SU-DHL-6 (cell line): ENCODE measurements around the gene ZNF81.

Experiments
- H2AFZ ChIP-seq: fragments of 200-600 bp; sonication (generic); 2 replicates; pipeline ENCODE4 v1.6.1; 2014; ENCODE audit warnings: low read depth, mild to moderate bottlenecking, moderate library complexity, mixed read lengths, antibody characterized with exemption, low read length; ENCODE audit not compliant: severe bottlenecking
- H3F3A ChIP-seq: fragments of 200-600 bp; shearing (Covaris generic); 2 replicates; pipeline ENCODE4 v1.6.0; 2016; ENCODE audit warnings: antibody characterized with exemption, mild to moderate bottlenecking; ENCODE audit not compliant: insufficient read depth
- H3K27ac ChIP-seq: fragments of 200-600 bp; sonication (generic); 2 replicates; pipeline ENCODE4 v1.5.1; 2016; ENCODE audit warnings: low read depth, mild to moderate bottlenecking, low read length, moderate library complexity, mixed read lengths
- H3K27me3 ChIP-seq: fragments of 200-600 bp; sonication (generic), shearing (Covaris generic); 2 replicates; pipeline ENCODE4 v1.6.0; 2014; ENCODE audit warnings: mild to moderate bottlenecking, low read length
- H3K36me3 ChIP-seq: fragments of 200-600 bp; sonication (generic); 2 replicates; pipeline ENCODE4 v1.6.1; 2014; ENCODE audit warnings: mild to moderate bottlenecking, low read length, mixed read lengths
- H3K4me2 ChIP-seq: fragments of 300-600, 200-600 bp; shearing (Covaris generic), sonication (generic); 2 replicates; pipeline ENCODE4 v1.6.0; 2014; ENCODE audit warnings: low read length, low read depth, mild to moderate bottlenecking; ENCODE audit not compliant: poor library complexity, severe bottlenecking
- H3K4me3 ChIP-seq: fragments of 200-600 bp; sonication (generic); 2 replicates; pipeline ENCODE4 v1.5.1; 2014; ENCODE audit warnings: antibody characterized with exemption, low read length, mild to moderate bottlenecking, mixed read lengths; ENCODE audit not compliant: insufficient read depth, poor library complexity, severe bottlenecking
- H3K79me2 ChIP-seq: fragments of 200-600 bp; sonication (generic); 2 replicates; pipeline ENCODE4 v1.6.1; 2014; ENCODE audit warnings: mild to moderate bottlenecking, low read length, moderate library complexity; ENCODE audit not compliant: insufficient read depth
- H3K9ac ChIP-seq: fragments of 200-600 bp; sonication (generic); 2 replicates; pipeline ENCODE4 v1.7.0; 2014; ENCODE audit warnings: mild to moderate bottlenecking, low read length
- H3K9me2 ChIP-seq: fragments of 200-600 bp; sonication (generic); replicated peaks from 2 replicates; pipeline ENCODE4 v1.6.1; 2014; ENCODE audit warnings: low read length; ENCODE audit not compliant: insufficient read depth
- H3K9me3 ChIP-seq: fragments of 200-600 bp; sonication (generic); 2 replicates; pipeline ENCODE4 v1.6.1; 2014; ENCODE audit warnings: low read length, mixed read lengths; ENCODE audit not compliant: insufficient read depth
- H4K20me1 ChIP-seq: fragments of 200-600 bp; sonication (generic); 2 replicates; pipeline ENCODE4 v1.6.1; 2014; ENCODE audit warnings: low read depth, mild to moderate bottlenecking, antibody characterized with exemption, low read length, moderate library complexity, mixed read lengths
- EZH2phosphoT487 ChIP-seq: fragments of 200-600 bp; sonication (generic), shearing (Covaris generic); conservative IDR thresholded peaks from 2 replicates; pipeline ENCODE4 v1.6.1; 2018; ENCODE audit warnings: mild to moderate bottlenecking, antibody characterized with exemption, low read length, moderate library complexity, mixed read lengths
- TF ChIP-seq, protein P1 (sequence below): fragments of 200-600 bp; sonication (generic); IDR thresholded peaks from one replicate; pipeline ENCODE4 v1.5.1; 2017; ENCODE audit warnings: antibody characterized with exemption, mild to moderate bottlenecking, low read length, moderate library complexity; ENCODE audit not compliant: insufficient read depth, poor library complexity, severe bottlenecking

The ZNF81 gene

DNA sequence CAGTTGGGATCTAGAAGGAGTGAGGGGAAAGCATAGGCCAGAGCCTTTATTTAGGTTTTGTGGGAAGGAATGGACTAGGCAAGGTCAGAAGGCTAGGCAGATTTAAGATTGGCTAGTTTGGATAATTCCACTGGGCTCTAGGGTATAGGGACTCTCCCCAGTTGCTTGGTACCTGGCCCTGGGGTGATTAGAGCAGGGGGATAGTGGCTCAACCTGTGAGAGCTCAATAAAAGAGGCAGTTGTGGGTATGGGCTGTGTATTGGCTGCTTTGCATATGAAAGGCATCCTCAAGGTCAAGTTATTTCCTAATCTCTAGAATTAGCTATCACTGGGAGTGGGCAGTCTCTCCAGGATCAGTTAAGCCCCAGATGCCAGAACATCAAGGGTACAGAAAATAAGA lies 61.3 kb downstream of the ZNF81 start:
- H3K27ac ChIP-seq = no peak overlapping the region
- no peak overlapping the region for H3K9ac ChIP-seq
- H3K79me2 ChIP-seq = no peaks in the 10 kb centered on the region
- no peak overlapping the region for H3K4me2 ChIP-seq
- no peaks in the 10 kb centered on the region for H3K9me3 ChIP-seq
- H3K4me3 ChIP-seq = no peak overlapping the region
- H3F3A ChIP-seq = no peaks in the 10 kb centered on the region
- H2AFZ ChIP-seq = no peak overlapping the region
- no peaks in the 10 kb centered on the region for H4K20me1 ChIP-seq
- H3K36me3 ChIP-seq = peaks cover 4% of the 10 kb centered on the region; the same call in 1 of the 2 replicates
- TF ChIP-seq, protein P1, sequence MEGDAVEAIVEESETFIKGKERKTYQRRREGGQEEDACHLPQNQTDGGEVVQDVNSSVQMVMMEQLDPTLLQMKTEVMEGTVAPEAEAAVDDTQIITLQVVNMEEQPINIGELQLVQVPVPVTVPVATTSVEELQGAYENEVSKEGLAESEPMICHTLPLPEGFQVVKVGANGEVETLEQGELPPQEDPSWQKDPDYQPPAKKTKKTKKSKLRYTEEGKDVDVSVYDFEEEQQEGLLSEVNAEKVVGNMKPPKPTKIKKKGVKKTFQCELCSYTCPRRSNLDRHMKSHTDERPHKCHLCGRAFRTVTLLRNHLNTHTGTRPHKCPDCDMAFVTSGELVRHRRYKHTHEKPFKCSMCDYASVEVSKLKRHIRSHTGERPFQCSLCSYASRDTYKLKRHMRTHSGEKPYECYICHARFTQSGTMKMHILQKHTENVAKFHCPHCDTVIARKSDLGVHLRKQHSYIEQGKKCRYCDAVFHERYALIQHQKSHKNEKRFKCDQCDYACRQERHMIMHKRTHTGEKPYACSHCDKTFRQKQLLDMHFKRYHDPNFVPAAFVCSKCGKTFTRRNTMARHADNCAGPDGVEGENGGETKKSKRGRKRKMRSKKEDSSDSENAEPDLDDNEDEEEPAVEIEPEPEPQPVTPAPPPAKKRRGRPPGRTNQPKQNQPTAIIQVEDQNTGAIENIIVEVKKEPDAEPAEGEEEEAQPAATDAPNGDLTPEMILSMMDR = no peak
- no peak for TF ChIP-seq EZH2phosphoT487
- no peaks in the 10 kb centered on the region for H3K27me3 ChIP-seq
- H3K9me2 ChIP-seq = no peaks in the 10 kb centered on the region

DNA sequence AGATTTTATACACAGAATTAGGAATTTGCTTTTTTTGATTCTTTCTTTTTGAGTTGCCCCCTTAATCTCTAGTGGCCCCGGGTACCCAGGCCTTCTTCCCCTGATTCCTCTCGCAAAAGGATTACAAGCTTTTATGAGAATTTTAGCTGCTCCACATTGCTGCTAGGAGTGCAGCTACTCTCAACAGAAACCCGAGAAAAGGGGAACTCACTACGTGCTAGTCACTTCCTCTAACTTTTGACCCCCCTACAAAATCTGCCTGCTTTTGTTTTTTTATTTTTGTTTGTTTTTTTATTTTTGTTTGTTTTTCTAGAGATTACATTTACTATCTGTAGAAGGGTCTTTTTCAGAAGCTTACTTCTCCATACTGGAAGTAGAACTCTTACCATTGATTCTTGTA lies 64.1 kb downstream of the ZNF81 start:
- no peaks in the 10 kb centered on the region for H3F3A ChIP-seq
- no peaks in the 10 kb centered on the region for H3K9me3 ChIP-seq
- no peaks in the 10 kb centered on the region for H3K27me3 ChIP-seq
- peaks cover 4% of the 10 kb centered on the region; the same call in 1 of the 2 replicates for H3K36me3 ChIP-seq
- H3K27ac ChIP-seq = peak overlapping the region; percentile 53; the same call in 1 of the 2 replicates
- H3K9me2 ChIP-seq = no peaks in the 10 kb centered on the region
- H3K79me2 ChIP-seq = no peaks in the 10 kb centered on the region
- H3K4me3 ChIP-seq = peak overlapping the region; percentile 26
- peak overlapping the region; percentile 53 for H3K4me2 ChIP-seq
- no peak overlapping the region for H2AFZ ChIP-seq
- no peaks in the 10 kb centered on the region for H4K20me1 ChIP-seq
- 0 out of 2 replicates have a peak overlapping the region, but pooled peaks have one; percentile 15 for H3K9ac ChIP-seq
- no peak for TF ChIP-seq EZH2phosphoT487
- TF ChIP-seq, protein P1 = no peak

DNA sequence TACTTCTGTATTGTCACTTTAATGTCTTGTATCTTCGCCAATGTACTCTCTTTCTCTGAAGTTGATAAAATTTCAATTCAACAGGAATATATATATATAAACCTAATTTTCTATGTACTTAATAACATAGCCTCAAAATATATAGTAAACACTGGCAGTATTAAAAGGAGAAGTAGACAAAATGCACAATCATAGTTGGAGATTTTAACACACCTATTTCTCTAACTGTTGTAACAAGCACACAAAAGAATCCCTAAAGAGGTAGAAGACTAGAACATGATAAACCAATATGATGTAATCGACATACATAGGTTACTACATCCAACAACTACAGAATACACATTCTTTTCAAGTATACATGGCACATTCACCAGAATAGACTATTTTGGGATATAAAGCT lies 65.5 kb downstream of the ZNF81 start:
- Histone ChIP-seq H2AFZ (no peak overlapping the region), H3K9me2 (no peaks in the 10 kb centered on the region), H3K27me3 (no peaks in the 10 kb centered on the region), H3K36me3 (peaks cover 4% of the 10 kb centered on the region; the same call in 1 of the 2 replicates), H3K9ac (no peak overlapping the region), H3K9me3 (no peaks in the 10 kb centered on the region), H4K20me1 (no peaks in the 10 kb centered on the region), H3K4me3 (no peak overlapping the region), H3F3A (no peaks in the 10 kb centered on the region), H3K4me2 (no peak overlapping the region), H3K79me2 (no peaks in the 10 kb centered on the region), H3K27ac (no peak overlapping the region)
- TF ChIP-seq EZH2phosphoT487 = no peak
- TF ChIP-seq, protein P1 = no peak
